ENCODE results near the gene LHFPL6.

LHFPL6 gene

GRCh38 chr13:39612023-39612637 is 9.1 kb upstream of the LHFPL6 start:
- no peak overlapping the region for H3K4me3 ChIP-seq (ENCODE audit: low read depth in 1 of 5, low read length in 5 of 5)
- H3K27ac ChIP-seq (ENCODE audit: low read depth, low read length), result no peak overlapping the region
- H3K36me3 ChIP-seq (ENCODE audit: control insufficient read depth in 5 of 5, insufficient read depth in 5 of 5, low read length in 5 of 5), result no peaks in the 10 kb centered on the region
- H3K9me3 ChIP-seq (ENCODE audit: control insufficient read depth in 5 of 5, low read length in 5 of 5), result no peaks in the 10 kb centered on the region
- no peaks in the 10 kb centered on the region for H3K27me3 ChIP-seq (ENCODE audit: control insufficient read depth in 5 of 5, insufficient read depth in 4 of 5, low read length in 5 of 5)
- peaks cover 0 to 4% (median 3%) of the 10 kb centered on the region in 5 donors for H3K4me1 ChIP-seq (ENCODE audit: control insufficient read depth in 5 of 5, insufficient read depth in 5 of 5, low read length in 5 of 5)
- H3K9ac ChIP-seq (ENCODE audit: low read length in 5 of 5), result no peak overlapping the region

GRCh38 chr13:39607876-39608275 is 4.9 kb upstream of the LHFPL6 start:
- H3K27ac ChIP-seq (ENCODE audit: low read depth, low read length), result no peak overlapping the region
- no peak overlapping the region for H3K9ac ChIP-seq (ENCODE audit: low read length in 5 of 5)
- no peak overlapping the region for H3K4me3 ChIP-seq (ENCODE audit: low read depth in 1 of 5, low read length in 5 of 5)
- H3K4me1 ChIP-seq (ENCODE audit: control insufficient read depth in 5 of 5, insufficient read depth in 5 of 5, low read length in 5 of 5), result peaks cover 0 to 8% (median 4%) of the 10 kb centered on the region in 5 donors
- H3K36me3 ChIP-seq (ENCODE audit: control insufficient read depth in 5 of 5, insufficient read depth in 5 of 5, low read length in 5 of 5), result no peaks in the 10 kb centered on the region
- no peaks in the 10 kb centered on the region for H3K27me3 ChIP-seq (ENCODE audit: control insufficient read depth in 5 of 5, insufficient read depth in 4 of 5, low read length in 5 of 5)
- no peaks in the 10 kb centered on the region for H3K9me3 ChIP-seq (ENCODE audit: control insufficient read depth in 5 of 5, low read length in 5 of 5)

- H3K4me1 ChIP-seq (ENCODE audit: control insufficient read depth in 5 of 5, insufficient read depth in 5 of 5, low read length in 5 of 5), result peaks cover 0 to 24% (median 19%) of the 10 kb centered on the region in 5 donors
- no peak overlapping the region for H3K27ac ChIP-seq (ENCODE audit: low read depth, low read length)
- H3K9me3 ChIP-seq (ENCODE audit: control insufficient read depth in 5 of 5, low read length in 5 of 5), result no peaks in the 10 kb centered on the region
- no peak overlapping the region for H3K9ac ChIP-seq (ENCODE audit: low read length in 5 of 5)
- no peaks in the 10 kb centered on the region for H3K27me3 ChIP-seq (ENCODE audit: control insufficient read depth in 5 of 5, insufficient read depth in 4 of 5, low read length in 5 of 5)
- H3K4me3 ChIP-seq (ENCODE audit: low read depth in 1 of 5, low read length in 5 of 5), result no peak overlapping the region
- H3K36me3 ChIP-seq (ENCODE audit: control insufficient read depth in 5 of 5, insufficient read depth in 5 of 5, low read length in 5 of 5), result no peaks in the 10 kb centered on the region
These were observed 2.8 kb upstream of the LHFPL6 start for GRCh38 chr13:39605677-39606320.

GRCh38 chr13:39604756-39605155 is 1.8 kb upstream of the LHFPL6 start:
- H3K9ac ChIP-seq (ENCODE audit: low read length in 5 of 5), result no peak overlapping the region
- H3K27me3 ChIP-seq (ENCODE audit: control insufficient read depth in 5 of 5, insufficient read depth in 4 of 5, low read length in 5 of 5), result no peaks in the 10 kb centered on the region
- no peaks in the 10 kb centered on the region for H3K36me3 ChIP-seq (ENCODE audit: control insufficient read depth in 5 of 5, insufficient read depth in 5 of 5, low read length in 5 of 5)
- H3K4me1 ChIP-seq (ENCODE audit: control insufficient read depth in 5 of 5, insufficient read depth in 5 of 5, low read length in 5 of 5), result peaks cover 0 to 33% (median 29%) of the 10 kb centered on the region in 5 donors
- H3K9me3 ChIP-seq (ENCODE audit: control insufficient read depth in 5 of 5, low read length in 5 of 5), result no peaks in the 10 kb centered on the region
- no peak overlapping the region for H3K27ac ChIP-seq (ENCODE audit: low read depth, low read length)
- H3K4me3 ChIP-seq (ENCODE audit: low read depth in 1 of 5, low read length in 5 of 5), result no peak overlapping the region

- H3K27me3 ChIP-seq (ENCODE audit: control insufficient read depth in 5 of 5, insufficient read depth in 4 of 5, low read length in 5 of 5), result no peaks in the 10 kb centered on the region
- H3K36me3 ChIP-seq (ENCODE audit: control insufficient read depth in 5 of 5, insufficient read depth in 5 of 5, low read length in 5 of 5), result no peaks in the 10 kb centered on the region
- peak overlapping the region; percentile 94 for H3K27ac ChIP-seq (ENCODE audit: low read depth, low read length)
- peaks cover 0 to 42% (median 40%) of the 10 kb centered on the region in 5 donors for H3K4me1 ChIP-seq (ENCODE audit: control insufficient read depth in 5 of 5, insufficient read depth in 5 of 5, low read length in 5 of 5)
- no peaks in the 10 kb centered on the region for H3K9me3 ChIP-seq (ENCODE audit: control insufficient read depth in 5 of 5, low read length in 5 of 5)
- H3K9ac ChIP-seq (ENCODE audit: low read length in 5 of 5), result peak overlapping the region; percentile 58 to 90 (median 84)
- H3K4me3 ChIP-seq (ENCODE audit: low read depth in 1 of 5, low read length in 5 of 5), result peak overlapping the region; percentile 73 to 95 (median 83)
These were observed 493 bp upstream of the LHFPL6 start for GRCh38 chr13:39603424-39603947.

GRCh38 chr13:39602277-39602613 is 748 bp downstream of the LHFPL6 start:
- Histone ChIP-seq H3K9ac (ENCODE audit: low read length in 5 of 5) (peak overlapping the region; percentile 61 to 92 (median 85)), H3K36me3 (ENCODE audit: control insufficient read depth in 5 of 5, insufficient read depth in 5 of 5, low read length in 5 of 5) (no peaks in the 10 kb centered on the region), H3K4me3 (ENCODE audit: low read depth in 1 of 5, low read length in 5 of 5) (peak overlapping the region; percentile 73 to 95 (median 87)), H3K9me3 (ENCODE audit: control insufficient read depth in 5 of 5, low read length in 5 of 5) (no peaks in the 10 kb centered on the region), H3K27me3 (ENCODE audit: control insufficient read depth in 5 of 5, insufficient read depth in 4 of 5, low read length in 5 of 5) (no peaks in the 10 kb centered on the region), H3K4me1 (ENCODE audit: control insufficient read depth in 5 of 5, insufficient read depth in 5 of 5, low read length in 5 of 5) (peaks cover 0 to 51% (median 49%) of the 10 kb centered on the region in 5 donors), H3K27ac (ENCODE audit: low read depth, low read length) (peak overlapping the region; percentile 94)

- H3K9ac ChIP-seq (ENCODE audit: low read length in 5 of 5), result peak overlapping the region in 3 of 5 donors; percentile 73 to 92 (median 87)
- H3K4me3 ChIP-seq (ENCODE audit: low read depth in 1 of 5, low read length in 5 of 5), result peak overlapping the region; percentile 73 to 95 (median 87)
- peaks cover 0 to 53% (median 52%) of the 10 kb centered on the region in 5 donors for H3K4me1 ChIP-seq (ENCODE audit: control insufficient read depth in 5 of 5, insufficient read depth in 5 of 5, low read length in 5 of 5)
- H3K27me3 ChIP-seq (ENCODE audit: control insufficient read depth in 5 of 5, insufficient read depth in 4 of 5, low read length in 5 of 5), result no peaks in the 10 kb centered on the region
- no peaks in the 10 kb centered on the region for H3K9me3 ChIP-seq (ENCODE audit: control insufficient read depth in 5 of 5, low read length in 5 of 5)
- no peaks in the 10 kb centered on the region for H3K36me3 ChIP-seq (ENCODE audit: control insufficient read depth in 5 of 5, insufficient read depth in 5 of 5, low read length in 5 of 5)
- no peak overlapping the region for H3K27ac ChIP-seq (ENCODE audit: low read depth, low read length)
These were observed 1.4 kb downstream of the LHFPL6 start for GRCh38 chr13:39601636-39602035.

- H3K9ac ChIP-seq (ENCODE audit: low read length in 5 of 5), result peak overlapping the region in 1 of 5 donors; percentile 9
- H3K36me3 ChIP-seq (ENCODE audit: control insufficient read depth in 5 of 5, insufficient read depth in 5 of 5, low read length in 5 of 5), result peaks cover 0 to under 1% (median 0%) of the 10 kb centered on the region in 5 donors
- peak overlapping the region; percentile 73 to 95 (median 87) for H3K4me3 ChIP-seq (ENCODE audit: low read depth in 1 of 5, low read length in 5 of 5)
- peaks cover 0 to 57% (median 52%) of the 10 kb centered on the region in 5 donors for H3K4me1 ChIP-seq (ENCODE audit: control insufficient read depth in 5 of 5, insufficient read depth in 5 of 5, low read length in 5 of 5)
- no peaks in the 10 kb centered on the region for H3K27me3 ChIP-seq (ENCODE audit: control insufficient read depth in 5 of 5, insufficient read depth in 4 of 5, low read length in 5 of 5)
- H3K9me3 ChIP-seq (ENCODE audit: control insufficient read depth in 5 of 5, low read length in 5 of 5), result no peaks in the 10 kb centered on the region
- no peak overlapping the region for H3K27ac ChIP-seq (ENCODE audit: low read depth, low read length)
These were observed 2.2 kb downstream of the LHFPL6 start for GRCh38 chr13:39600766-39601165.

- Histone ChIP-seq H3K9me3 (ENCODE audit: control insufficient read depth in 5 of 5, low read length in 5 of 5) (no peaks in the 10 kb centered on the region), H3K4me3 (ENCODE audit: low read depth in 1 of 5, low read length in 5 of 5) (peak overlapping the region; percentile 33 to 95 (median 73)), H3K9ac (ENCODE audit: low read length in 5 of 5) (peak overlapping the region in 1 of 5 donors; percentile 42), H3K27ac (ENCODE audit: low read depth, low read length) (peak overlapping the region; percentile 38), H3K27me3 (ENCODE audit: control insufficient read depth in 5 of 5, insufficient read depth in 4 of 5, low read length in 5 of 5) (no peaks in the 10 kb centered on the region), H3K36me3 (ENCODE audit: control insufficient read depth in 5 of 5, insufficient read depth in 5 of 5, low read length in 5 of 5) (peaks cover 0 to 5% (median 4%) of the 10 kb centered on the region in 5 donors), H3K4me1 (ENCODE audit: control insufficient read depth in 5 of 5, insufficient read depth in 5 of 5, low read length in 5 of 5) (peaks cover 0 to 57% (median 52%) of the 10 kb centered on the region in 5 donors)
These were observed 3.2 kb downstream of the LHFPL6 start for GRCh38 chr13:39599842-39600241.

GRCh38 chr13:39599012-39599411 is 4.0 kb downstream of the LHFPL6 start:
- Histone ChIP-seq H3K36me3 (ENCODE audit: control insufficient read depth in 5 of 5, insufficient read depth in 5 of 5, low read length in 5 of 5) (peaks cover 0 to 5% (median 4%) of the 10 kb centered on the region in 5 donors), H3K4me3 (ENCODE audit: low read depth in 1 of 5, low read length in 5 of 5) (peak overlapping the region; percentile 33 to 95 (median 73)), H3K27ac (ENCODE audit: low read depth, low read length) (peak overlapping the region; percentile 38), H3K9me3 (ENCODE audit: control insufficient read depth in 5 of 5, low read length in 5 of 5) (no peaks in the 10 kb centered on the region), H3K27me3 (ENCODE audit: control insufficient read depth in 5 of 5, insufficient read depth in 4 of 5, low read length in 5 of 5) (no peaks in the 10 kb centered on the region), H3K9ac (ENCODE audit: low read length in 5 of 5) (peak overlapping the region in 1 of 5 donors; percentile 51), H3K4me1 (ENCODE audit: control insufficient read depth in 5 of 5, insufficient read depth in 5 of 5, low read length in 5 of 5) (peaks cover 0 to 55% (median 52%) of the 10 kb centered on the region in 5 donors)
